Mucosa of gallbladder (tissue), 1 donor: ENCODE measurements around the gene PSMF1. TPM values are rescaled to one million over a fixed set of nuclear protein-coding genes. Genes with fewer than 3 reads are reported as not detected.

Experiments
- DNase-seq: peaks from one replicate; pipeline ENCODE4 v3.0.0-alpha.2; 2020; ENCODE audit warnings: low spot score
- total RNA-seq: library from RNA; stranded (reverse); gene quantifications from one replicate; pipeline ENCODE4 v1.2.1, GENCODE V29; 2021
- donor health status: DM: no; HTN: no; CAD: no.

The PSMF1 gene
- total RNA-seq, 1 donor from 2014 or later: 138 TPM

DNA sequence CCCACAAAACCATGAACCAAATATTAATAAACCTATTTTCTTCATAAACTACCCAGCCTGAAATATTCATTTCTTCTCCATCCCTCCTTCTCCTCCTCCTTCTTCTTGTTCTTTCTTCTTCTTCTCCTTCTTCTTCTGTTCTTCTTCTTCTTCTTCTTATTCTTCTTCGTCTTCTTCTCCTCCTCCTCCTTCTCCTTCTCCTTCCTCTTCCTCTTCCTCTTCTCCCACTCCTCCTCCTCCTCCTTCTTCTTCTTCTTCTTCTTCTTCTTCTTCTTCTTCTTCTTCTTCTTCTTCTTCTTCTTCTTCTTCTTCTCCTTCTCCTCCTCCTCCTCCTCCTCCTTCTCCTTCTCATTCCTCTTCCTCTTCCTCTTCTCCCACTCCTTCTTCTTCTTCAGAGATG lies 71.4 kb downstream of the PSMF1 start:
- no peak for DNase-seq

DNA sequence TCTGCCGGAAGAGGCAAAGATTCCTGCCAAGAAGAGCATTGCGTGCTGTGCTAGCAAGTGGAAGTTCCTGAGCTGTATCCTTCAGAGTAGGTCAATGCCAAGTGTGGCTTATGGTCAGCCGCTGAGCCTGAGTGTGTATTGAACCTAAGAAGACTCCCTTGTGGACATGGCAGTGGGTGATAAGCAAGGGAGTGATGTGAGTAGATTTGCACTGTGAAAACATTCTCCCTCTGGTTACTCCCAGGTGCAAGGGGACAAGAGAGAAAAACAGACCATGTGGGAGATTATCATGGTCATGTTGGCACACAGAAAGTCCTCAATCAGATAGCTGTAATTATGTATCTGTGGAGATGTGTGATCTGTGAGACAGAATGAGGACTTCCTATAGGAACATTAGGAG lies 72.4 kb downstream of the PSMF1 start:
- no peak for DNase-seq

DNA sequence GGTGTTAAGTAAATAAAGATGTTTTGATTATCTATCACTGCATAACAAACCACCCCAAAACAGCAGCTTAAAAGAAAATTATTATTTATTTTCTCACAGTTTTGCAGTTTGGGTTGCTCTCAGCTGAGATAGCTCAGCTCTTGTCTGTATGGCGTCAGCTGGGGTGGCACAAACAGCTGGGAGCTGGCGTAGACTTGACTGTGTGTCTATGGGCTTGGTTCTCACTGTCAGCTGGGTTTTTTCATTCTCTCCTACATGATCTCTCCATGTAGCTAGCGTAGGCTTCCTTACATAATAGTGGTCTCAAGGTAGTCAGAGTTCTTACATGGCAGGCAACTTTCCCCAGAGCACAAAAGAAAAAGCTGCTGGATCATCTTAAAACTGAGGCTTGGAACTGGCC lies 72.9 kb downstream of the PSMF1 start:
- no peak for DNase-seq

DNA sequence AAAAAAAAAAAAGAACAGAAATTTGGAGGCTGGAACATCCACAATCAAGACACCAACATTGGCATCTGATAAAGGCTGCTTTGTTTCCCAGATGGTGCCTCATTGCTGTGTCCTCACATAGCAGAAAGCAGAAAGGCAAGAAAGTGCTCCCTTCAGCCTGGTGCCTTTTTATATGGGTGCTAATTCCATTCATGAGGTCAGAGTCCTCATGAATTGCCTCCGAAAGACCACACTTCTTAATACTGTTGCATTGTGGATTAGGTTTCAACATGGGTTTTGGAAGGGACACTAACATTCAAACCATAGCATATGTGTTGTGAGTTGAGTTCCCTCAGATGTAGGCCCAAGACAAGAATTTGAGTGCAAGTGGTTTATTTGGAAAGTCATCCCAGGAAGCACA lies 76.8 kb downstream of the PSMF1 start:
- no peak for DNase-seq

DNA sequence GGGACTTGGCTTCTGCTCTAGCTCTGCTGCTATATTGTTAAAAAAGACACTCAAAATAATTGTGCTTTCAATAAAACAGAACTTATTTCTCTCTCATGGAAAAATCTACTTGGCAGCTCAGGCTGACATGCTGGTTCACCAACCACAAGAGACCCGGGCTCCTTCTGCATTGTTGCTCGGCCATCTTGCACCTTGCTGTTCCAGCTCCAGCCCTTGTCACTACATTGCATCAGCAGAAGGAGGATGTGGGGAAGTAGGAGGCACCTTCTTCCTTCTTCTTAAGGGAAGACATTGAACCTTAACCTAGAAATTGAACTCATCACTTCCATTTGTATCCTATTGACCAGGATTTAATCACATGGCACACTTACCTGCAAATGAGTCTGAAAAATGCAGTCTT lies 78.2 kb downstream of the PSMF1 start:
- DNase-seq: no peak

DNA sequence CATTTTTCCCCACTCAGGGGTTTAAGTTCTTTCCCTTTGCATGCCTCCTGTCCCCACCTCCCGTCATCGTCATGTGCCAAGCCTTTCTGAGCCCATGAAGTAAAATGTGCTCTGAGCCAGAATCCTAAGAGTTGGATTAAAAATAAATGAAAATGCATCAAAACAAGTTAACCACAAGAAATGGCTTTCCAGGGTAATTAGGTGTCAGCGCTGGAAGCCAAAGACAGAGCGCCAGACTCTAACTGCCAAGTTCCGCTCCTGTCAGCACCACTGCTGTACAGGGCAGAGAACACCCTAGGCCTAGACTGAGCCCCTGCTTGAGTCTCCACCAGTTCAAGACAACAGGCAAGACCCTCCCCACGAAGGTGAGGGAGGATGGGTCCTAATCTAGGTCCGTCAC lies 79.4 kb downstream of the PSMF1 start:
- DNase-seq: no peak

DNA sequence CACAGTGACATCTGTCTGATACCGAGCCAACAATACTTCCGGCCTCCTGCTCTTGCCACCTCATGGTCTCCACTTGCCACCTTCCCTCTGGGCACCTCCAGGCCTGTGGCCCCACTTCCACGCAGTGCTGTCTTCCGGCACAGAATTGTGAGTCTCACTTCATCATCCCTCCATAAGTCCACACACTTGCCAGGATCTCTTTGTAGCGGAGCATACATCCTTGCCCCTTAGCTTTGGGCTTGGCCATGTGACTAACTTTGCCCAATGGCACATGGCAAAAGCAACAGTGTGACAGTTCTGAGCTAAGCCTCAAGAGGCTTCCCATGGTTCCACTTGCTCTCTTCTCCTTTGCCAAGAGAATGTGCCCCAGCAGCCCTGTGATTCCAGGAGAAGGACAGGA lies 80.3 kb downstream of the PSMF1 start:
- DNase-seq: no peak

DNA sequence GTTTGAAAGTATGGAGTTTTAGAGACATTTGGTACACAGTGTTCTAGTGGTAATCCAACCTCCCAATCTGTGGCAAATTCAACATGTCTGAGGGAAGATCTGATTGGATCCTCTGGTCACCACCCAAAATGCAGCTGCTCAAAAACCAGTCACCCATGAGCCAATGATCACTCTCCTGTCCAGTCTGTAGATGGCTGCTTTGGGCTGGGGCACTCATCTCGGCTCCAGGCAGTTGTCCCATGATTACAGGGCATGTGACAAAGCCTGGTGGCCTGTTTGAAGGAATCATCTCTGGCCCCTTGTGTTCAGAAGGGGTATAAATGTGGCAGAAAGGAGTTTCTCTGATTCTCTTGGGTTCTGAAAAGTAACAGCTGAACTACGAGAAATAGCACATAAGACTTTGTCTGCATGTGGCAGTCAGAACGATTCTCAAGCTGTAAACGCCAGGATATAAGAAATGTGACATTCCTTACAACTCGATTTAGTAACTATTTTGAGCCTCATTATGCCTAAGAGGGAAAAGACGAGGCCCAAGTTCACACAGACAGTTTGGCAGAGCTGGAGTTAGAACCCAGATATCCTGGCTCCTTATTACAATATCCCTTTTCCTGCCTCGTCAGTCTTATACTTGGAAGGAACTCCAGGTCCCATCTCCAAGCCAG lies 80.9 kb downstream of the PSMF1 start:
- no peak for DNase-seq

DNA sequence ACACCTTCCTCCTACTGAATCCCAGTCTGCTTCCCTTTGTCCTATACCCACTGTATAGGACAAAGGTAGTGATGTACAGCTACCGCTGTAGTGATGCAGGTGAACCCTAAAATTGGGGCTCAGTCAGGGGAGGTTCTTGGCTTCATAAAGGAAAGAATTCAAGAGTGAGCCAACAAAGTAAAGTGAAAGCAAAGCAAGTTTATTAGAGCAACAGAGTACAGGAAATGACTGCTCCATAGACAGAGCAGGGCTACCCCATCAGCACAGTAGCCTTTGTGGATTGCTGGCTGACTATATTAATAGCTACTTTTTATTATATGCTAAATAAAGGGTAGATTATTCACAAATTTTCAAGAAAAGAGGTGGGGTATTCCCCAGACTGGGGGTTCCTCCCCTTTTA lies 81.6 kb downstream of the PSMF1 start:
- DNase-seq: no peak

DNA sequence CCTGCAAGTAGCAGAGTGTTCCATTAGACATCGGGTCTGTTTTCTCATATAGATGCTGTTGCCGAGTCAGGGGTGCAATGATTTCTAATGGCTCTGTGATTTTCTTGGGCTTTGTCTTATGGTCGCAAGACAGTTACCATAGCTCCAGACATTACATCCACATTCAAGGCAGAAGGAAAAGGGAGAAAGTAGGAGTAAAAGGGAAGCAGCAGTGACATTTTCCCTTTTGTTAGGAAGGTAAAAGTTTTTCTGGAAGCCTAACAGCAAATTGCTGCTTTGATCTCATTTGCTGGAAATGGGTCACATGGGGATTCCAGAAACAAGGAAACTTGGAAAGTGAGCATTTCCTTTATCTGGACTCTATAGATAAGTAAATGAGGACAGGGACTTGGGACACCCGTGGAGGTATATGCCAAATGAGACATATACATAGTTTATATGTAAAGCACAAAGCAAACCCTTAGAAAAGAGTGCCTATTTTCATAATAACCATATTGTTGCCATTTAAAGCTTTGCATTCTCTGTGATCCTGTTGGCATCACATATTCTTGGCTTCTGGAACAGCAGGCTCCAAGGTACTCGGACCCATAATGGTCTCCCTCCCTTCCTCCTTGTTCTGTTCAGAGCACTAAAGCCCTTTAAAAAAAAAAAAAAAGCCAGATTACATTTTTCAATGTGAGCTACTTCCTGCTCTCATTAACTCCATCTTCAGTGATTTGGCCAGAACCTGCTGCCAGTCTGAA lies 84.5 kb downstream of the PSMF1 start, which contains the start of gene C20orf202:
Gene C20orf202 (plus strand): TSS at position 693 of the 743 bp plus-strand sequence. CDS start 132 bp downstream, outside the sequence.
- no peak for DNase-seq

DNA sequence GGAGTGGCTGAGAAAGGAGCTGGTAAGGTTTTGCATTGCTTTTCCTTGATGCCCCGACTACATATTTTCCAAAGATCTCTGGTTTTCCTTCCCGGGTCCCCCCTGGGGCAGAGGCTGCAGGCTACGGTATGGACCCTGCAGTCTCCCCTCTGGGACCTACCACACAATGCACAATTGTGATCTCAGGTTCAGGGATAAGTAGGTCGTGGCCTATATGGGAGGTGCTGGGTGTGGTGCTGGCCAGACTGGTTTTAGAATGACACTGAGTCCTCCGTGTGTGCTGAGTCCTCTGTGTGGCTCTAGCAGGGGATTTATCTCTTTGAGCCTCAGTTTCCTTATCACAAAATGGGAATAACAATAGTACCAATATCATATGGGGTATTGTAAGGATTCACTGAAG lies 85.2 kb downstream of the PSMF1 start:
- no peak for DNase-seq

DNA sequence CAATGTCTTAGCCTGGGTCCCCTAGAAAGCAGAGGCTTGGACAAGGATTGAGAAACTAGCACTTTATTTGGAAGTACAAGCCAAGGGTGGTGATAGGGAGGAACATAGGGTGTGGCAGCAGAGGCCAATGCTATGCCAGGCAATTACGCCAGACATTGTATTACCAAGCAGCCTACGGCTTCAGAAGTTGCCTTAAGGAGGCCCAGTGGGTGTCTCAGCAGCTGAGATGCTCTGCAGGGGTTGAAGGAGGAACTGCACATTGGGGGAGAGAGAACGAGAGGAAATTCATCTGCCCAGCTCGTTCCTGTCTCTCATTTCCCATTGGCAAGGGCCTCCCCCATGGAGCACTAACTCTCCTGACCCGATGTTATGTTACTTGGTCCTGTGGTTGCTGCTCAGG lies 85.7 kb downstream of the PSMF1 start:
- DNase-seq: no peak

DNA sequence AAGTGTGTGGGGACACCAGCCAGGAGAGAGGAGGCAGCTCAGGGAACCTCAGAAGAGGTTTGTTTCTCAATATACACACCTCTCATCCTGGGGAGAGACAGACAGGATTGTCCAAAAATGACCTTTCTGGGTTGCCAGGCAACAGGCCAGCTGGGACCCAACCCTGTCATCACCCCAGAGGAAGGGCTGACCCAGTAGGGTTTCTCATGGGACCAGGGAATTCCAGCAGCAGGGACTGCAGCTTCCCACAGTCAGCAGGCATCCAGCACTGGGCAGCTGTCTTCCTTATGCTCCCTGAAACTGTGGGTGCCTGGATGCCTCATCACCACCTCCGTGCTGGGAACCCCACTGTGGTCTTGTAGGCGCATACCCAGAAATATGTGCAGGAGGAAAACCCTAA lies 86.2 kb downstream of the PSMF1 start:
- no peak for DNase-seq

DNA sequence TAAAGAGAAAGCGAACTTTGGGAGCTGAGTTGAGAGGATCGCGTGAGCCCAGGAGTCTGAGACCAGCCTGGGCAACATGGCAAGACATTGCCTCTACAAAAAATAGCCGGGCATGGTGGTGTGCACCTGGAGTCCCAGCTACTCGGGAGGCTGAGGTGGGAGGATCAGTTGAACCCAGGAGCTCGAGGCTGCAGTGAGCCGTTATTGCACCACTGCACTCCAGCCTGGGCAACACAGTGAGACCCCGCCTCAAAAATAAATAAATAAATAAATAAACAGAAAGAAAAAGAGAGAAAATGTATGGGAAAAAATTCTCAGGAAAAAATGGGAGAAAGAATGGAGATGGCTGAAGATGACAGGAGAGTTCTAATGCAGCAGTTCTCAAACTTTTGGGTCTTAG lies 87.4 kb downstream of the PSMF1 start:
- DNase-seq: no peak

DNA sequence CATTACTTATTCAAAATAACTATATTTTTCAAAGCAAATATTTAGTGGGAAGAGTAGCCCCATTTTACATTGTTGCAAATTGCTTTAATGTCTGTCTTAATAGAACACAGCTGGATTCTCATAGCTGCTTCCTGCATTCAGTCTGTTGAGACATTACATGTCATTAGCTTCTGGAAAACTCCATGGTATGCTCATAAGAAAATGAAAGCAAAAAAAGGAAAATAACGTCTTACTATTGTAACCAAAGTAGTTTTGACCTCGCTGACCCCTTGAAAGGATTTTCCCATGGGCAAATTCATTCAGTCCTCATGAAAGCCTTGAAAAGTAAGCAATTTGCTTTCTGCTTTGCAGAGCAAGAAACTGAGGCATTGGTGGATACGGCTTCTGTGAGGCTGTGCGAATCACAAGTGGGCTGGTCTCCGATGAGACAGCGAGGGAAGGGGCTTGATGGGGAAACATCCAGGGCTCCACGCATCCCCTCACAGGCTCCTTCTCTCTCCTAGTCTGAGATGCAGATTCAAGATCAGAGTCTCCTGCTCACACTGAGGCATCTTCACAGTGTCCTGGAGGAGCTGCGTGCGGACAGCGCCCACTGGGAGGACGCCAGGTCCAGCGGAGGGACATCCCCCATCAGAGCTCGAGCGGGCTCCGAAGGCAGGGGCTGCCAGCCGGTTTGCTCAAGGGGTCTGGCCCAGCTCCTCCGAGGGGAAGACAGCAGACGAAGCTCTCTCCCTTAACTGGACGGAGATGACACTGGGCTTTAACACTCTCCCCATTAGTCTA lies 88.2 kb downstream of the PSMF1 start:
- no peak for DNase-seq

DNA sequence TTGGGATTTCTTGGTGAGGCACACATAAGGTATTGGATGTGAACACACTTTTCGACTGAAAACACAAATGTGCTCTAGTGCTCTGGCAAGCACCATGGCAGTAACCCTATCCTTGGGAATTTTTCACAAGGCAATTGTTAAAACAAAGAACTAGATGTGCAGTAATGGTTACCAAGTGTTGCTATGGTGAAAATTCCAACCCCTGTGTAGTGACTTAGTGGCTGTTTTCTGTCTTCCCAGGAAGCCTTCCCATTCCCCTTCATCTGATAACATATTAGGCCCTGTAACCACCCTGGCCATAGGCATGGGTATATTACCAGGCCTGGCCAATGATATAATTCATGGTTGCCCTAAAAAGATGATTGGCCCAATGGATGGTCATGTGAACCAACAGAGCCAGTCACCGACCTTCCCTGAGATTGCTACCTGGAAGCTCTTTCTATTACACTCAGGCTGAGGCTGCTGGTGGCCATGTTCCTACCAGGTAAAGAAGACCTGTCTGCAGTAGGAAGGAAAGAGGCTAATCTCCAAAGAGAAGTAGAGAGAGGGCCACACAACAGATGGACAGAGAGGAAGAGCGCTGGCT lies 89.0 kb downstream of the PSMF1 start:
- no peak for DNase-seq

DNA sequence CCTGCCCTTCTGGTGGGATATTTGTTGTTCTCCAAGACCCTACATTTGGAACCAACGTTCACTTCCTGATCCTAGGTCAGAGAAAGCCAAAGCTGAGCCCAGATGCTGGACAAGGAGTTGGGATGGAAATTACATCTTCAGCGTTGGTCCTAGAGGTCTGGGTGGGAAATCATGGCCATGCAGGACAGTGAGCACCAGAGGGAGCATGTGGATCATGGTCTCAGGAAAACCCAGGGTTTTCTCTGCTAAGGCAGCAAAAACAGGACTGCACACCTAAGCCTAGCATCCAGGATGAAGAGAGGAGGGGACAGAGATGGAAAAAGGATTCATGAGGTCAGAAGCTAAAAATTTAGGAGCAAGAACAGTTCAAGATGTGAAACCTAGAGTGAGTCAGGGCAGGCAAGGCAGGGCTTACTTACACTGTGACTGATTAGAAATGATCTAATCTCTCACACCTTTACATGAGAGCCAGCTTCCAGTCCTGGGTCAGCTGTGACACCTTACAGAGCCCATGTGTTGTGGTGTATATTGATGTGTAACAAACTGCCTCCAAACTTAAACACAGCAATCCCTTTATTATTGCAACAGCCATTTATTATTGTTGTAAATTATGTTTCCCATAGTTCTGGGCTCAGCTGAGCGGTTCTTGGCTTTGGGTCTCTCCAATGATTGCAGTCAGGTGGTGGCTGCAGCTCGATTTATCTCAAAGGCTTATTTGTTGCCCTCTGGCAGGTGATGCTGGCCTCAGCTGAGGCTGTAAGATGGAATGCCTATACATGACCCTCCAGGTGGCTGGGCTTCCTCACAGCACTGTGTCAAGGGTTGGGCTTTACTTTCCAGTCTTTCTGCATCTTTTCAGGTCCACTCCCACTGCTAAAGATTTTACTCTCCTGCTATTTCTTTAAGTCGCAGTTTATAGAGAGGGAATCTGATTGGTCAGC lies 91.3 kb downstream of the PSMF1 start:
- no peak for DNase-seq

DNA sequence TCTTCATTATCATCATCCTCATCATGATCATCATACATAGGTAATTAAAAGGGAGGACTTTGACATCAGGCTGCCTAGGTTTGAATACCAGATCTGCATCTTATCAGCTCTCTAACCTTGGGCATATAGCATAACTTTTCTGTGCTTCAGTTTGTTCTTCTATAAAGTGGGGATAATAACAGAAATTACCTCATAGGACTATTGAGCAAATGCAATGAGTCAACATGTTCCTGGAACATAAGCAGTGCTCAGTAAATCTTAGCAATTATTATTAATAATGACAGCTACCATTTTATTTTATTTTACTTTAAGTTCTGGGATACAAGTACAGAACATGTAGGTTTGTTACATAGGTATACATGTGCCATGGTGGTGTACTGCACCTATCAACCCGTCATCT lies 92.1 kb downstream of the PSMF1 start:
- DNase-seq: no peak

DNA sequence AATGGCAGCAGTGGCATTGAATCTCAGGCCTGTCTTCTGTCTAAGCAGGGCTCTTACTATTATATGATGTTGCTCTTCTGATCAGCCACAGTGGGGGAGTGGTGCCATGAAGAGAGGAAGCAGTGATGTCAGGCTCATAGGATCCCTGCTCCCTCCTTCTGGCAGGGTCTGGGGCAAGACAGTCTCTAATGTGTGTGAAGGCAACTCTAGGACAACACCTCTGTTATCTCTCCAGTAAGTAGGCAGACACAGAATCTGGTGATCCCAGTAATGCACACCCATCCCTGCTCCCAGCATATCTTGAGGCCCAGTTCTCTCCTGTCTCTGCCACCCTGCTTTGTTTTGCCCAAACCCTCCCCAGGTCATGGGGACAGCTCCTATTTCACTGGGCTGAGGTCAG lies 93.6 kb downstream of the PSMF1 start:
- no peak for DNase-seq

DNA sequence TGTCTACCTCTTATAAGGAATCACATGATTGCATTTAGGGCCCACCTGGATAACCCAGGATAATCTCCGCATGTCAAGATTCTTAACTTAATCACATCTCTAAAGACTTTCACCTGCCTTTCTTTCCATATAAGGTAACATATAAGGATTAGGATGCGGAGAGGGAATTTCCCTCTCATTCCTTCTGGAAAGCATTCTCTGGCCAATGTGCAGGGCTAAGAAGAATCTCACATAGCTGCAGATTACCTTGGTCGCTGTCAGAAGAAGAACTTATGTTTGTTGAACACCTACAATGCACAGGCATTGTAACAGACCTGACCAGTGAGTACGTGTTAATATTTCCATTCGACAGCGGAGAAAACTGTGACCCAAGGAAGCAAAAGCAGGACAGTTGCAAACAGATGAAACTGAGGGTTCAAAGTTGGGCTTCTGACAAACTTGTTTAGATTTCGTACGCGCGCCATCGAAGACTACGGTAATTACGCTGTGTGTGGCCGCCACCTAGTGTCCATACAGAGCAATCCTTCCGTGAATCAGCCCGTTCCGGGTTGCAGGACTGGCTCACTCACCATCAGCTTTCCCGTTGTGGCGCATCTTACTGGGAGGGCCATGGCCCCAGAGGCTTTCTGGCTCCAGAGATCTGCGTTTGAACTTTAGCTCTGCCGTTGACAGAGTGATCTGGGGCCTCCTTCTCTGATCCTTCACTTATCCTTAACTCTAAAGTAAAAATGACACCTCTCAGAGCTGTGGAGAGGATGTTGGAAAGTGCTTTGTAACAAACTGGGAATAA lies 94.4 kb downstream of the PSMF1 start:
- DNase-seq: peak; percentile 72
